Naive thymus-derived CD8-positive, alpha-beta T cell (primary cell): ENCODE measurements around the gene WDPCP. TPM values are rescaled to one million over a fixed set of nuclear protein-coding genes. Genes with fewer than 3 reads are reported as not detected.
"Not testable (repeated sequence)": the region's sequence is repeated elsewhere in the genome, so short reads cannot be mapped to it uniquely, and the experiment has no call there.

Experiments used
- ATAC-seq, 2 donors: fragments of 150-1000 bp; cut with Tn5 transposase in 1 of 2; sonication (Bioruptor Pico), chemical (Tn5 transposase) in 1 of 2; 1 replicate in 1 of 2; 2 replicates in 1 of 2; pipeline ENCODE4 v1.10.0; 2021; ENCODE audit warnings: mild to moderate bottlenecking in 2 of 2, moderate library complexity in 2 of 2
- POLR2A ChIA-PET: fragments of 350-600 bp; sonication (Branson Sonifier 250); formaldehyde crosslinking; loops from one replicate; lab custom pipeline; 2021; ENCODE audit warnings: antibody characterized with exemption; lab: Charles Lee
- DNase-seq, 10 donors: peaks; one replicate each; pipeline versions ENCODE4 v3.0.0 to v3.0.0-alpha.2; 2020 to 2022
- H3K27ac Mint-ChIP-seq, 10 donors: one replicate each; pipeline ENCODE4 v1.8.0; 2020 to 2022; ENCODE audit warnings: mild to moderate bottlenecking in 10 of 10, mixed read lengths in 10 of 10, moderate library complexity in 4 of 10, inconsistent platforms in 1 of 10
- H3K27me3 Mint-ChIP-seq, 5 donors: one replicate each; pipeline ENCODE4 v1.8.0; 2021 to 2022; ENCODE audit warnings: mixed read lengths in 5 of 5
- H3K36me3 Mint-ChIP-seq, 3 donors: one replicate each; pipeline ENCODE4 v1.8.0; 2020 to 2022; ENCODE audit warnings: mixed read lengths in 3 of 3, mild to moderate bottlenecking in 2 of 3, inconsistent platforms in 1 of 3
- H3K4me1 Mint-ChIP-seq, 4 donors: one replicate each; pipeline ENCODE4 v1.8.0; 2021 to 2022; ENCODE audit warnings: mixed read lengths in 4 of 4
- H3K4me3 Mint-ChIP-seq, 10 donors: one replicate each; pipeline ENCODE4 v1.8.0; 2020 to 2022; ENCODE audit warnings: mild to moderate bottlenecking in 10 of 10, mixed read lengths in 10 of 10, moderate library complexity in 6 of 10, inconsistent platforms in 1 of 10
- H3K9me3 Mint-ChIP-seq, 9 donors: one replicate each; pipeline ENCODE4 v1.8.0; 2020 to 2022; ENCODE audit warnings: mixed read lengths in 9 of 9, mild to moderate bottlenecking in 3 of 9, inconsistent platforms in 1 of 9, moderate library complexity in 1 of 9
- polyA plus RNA-seq, 3 donors: library from polyadenylated mRNA; unstranded; fragments of 300-500 nt; fragmentation: Illumina TruSeq; gene quantifications; one replicate each; pipeline ENCODE4 v1.2.3, GENCODE V29; 2021
- total RNA-seq, 8 experiments: library from RNA in 2 of 8; stranded (reverse) in 2 of 8; gene quantifications; one replicate each; pipeline ENCODE4 v1.2.3 and lab custom pipeline; 2021 to 2026

Gene WDPCP
- total and polyA plus RNA-seq, 5 experiments from 2014 or later, result 3.5 to 14.7 (median 7.9) TPM

GRCh38 chr2:63163161-63163820 is 425.0 kb downstream of the WDPCP start:
- no peaks in the 10 kb centered on the region for H3K27me3 Mint-ChIP-seq
- H3K9me3 Mint-ChIP-seq, result peaks cover 3 to 28% (median 9%) of the 10 kb centered on the region in 9 donors
- H3K27ac Mint-ChIP-seq, result no peak overlapping the region
- ATAC-seq (no peak), DNase-seq (no peak)
- H3K4me3 Mint-ChIP-seq, result no peak overlapping the region
- POLR2A ChIA-PET, result interaction anchor here (0.8 kb wide), 1 partner anchor 18 kb away, joined by 3 read pairs; no protein-coding TSS in a partner anchor
- no peaks in the 10 kb centered on the region for H3K4me1 Mint-ChIP-seq
- H3K36me3 Mint-ChIP-seq, result peaks cover 20 to 32% (median 30%) of the 10 kb centered on the region in 3 donors

DNA sequence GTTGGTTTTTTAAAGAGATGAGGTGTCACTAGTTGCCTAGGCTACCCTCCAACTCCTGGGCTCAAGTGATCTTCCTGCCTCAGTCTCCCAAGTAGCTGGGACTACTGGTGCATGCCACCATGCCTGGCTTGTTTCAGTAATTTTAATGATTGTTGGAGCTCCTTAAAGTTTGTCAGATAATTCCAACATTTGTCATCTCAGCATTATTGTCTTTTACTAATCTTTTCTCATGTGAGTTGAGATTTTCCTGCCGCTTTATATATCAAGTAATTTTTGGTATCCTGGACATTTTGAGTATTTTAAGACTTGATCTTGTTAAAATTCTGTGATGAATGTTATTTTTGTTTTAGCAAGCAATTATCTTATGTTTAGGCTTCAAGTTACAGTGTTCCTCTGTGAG is 429.0 kb downstream of the WDPCP start:
- H3K4me1 Mint-ChIP-seq, result no peaks in the 10 kb centered on the region
- POLR2A ChIA-PET, result no interaction called here
- H3K27me3 Mint-ChIP-seq, result no peaks in the 10 kb centered on the region
- DNase-seq (no peak), ATAC-seq (no peak)
- H3K9me3 Mint-ChIP-seq, result peaks cover 0 to 4% (median 0%) of the 10 kb centered on the region in 9 donors
- peaks cover 4 to 19% (median 8%) of the 10 kb centered on the region in 3 donors for H3K36me3 Mint-ChIP-seq
- H3K27ac Mint-ChIP-seq, result no peak overlapping the region
- H3K4me3 Mint-ChIP-seq, result no peak overlapping the region

DNA sequence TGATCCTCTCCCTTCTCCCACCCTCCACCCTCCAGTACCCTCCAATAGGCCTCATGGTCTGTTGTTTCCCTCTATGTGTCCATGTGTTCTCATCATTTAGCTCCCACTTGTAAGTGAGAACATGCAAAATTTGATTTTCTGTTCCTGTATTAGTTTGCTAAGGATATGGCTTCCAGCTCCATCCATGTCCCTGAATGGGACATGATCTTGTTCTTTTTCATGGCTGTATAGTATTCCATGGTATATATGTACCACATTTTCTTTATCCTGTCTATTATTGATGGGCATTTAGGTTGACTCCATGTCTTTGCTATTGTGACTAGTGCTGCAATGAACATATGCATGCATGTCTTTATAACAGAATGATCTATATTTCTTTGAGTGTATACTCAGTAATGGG is 451.6 kb downstream of the WDPCP start:
- H3K27ac Mint-ChIP-seq, H3K4me3 Mint-ChIP-seq, ATAC-seq, DNase-seq, H3K27me3 Mint-ChIP-seq, POLR2A ChIA-PET, H3K4me1 Mint-ChIP-seq: not testable (repeated sequence)
- H3K36me3 Mint-ChIP-seq, result peaks cover 7 to 73% (median 68%) of the 10 kb centered on the region in 3 donors
- H3K9me3 Mint-ChIP-seq, result peaks cover 27 to 91% (median 66%) of the 10 kb centered on the region in 9 donors

DNA sequence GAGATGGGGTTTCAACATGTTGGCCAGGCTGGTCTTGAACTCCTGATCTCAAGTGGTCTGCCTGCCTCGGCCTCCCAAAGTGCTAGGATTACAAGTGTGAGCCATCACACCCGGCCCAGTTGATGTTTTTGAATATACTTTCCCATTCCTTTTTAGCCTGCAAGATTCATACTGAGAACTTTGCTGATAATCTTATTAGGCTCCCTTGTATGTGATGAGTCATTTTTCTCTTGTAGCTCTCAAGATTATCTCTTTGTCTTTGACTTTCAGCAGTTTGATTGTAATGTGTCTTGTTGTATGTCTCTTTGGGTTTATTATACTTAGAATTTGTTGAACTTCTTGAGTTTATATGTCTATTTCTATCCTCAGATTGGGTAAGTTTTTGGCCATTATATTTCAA is 456.3 kb downstream of the WDPCP start:
- no peak for DNase-seq
- Mint-ChIP-seq H3K27me3 (no peaks in the 10 kb centered on the region), H3K4me1 (no peaks in the 10 kb centered on the region), H3K36me3 (peaks cover 6 to 63% (median 55%) of the 10 kb centered on the region in 3 donors), H3K4me3 (no peak overlapping the region), H3K27ac (no peak overlapping the region), H3K9me3 (peaks cover 30 to 73% (median 51%) of the 10 kb centered on the region in 9 donors)
- no peak for ATAC-seq
- POLR2A ChIA-PET, result no interaction called here

GRCh38 chr2:63131196-63131595 is 457.1 kb downstream of the WDPCP start:
- POLR2A ChIA-PET, result no interaction called here
- Mint-ChIP-seq H3K9me3 (peaks cover 25 to 65% (median 44%) of the 10 kb centered on the region in 9 donors), H3K4me1 (no peaks in the 10 kb centered on the region), H3K4me3 (no peak overlapping the region), H3K27me3 (no peaks in the 10 kb centered on the region), H3K36me3 (peaks cover 6 to 59% (median 49%) of the 10 kb centered on the region in 3 donors), H3K27ac (no peak overlapping the region)
- ATAC-seq, result no peak
- DNase-seq, result no peak

DNA sequence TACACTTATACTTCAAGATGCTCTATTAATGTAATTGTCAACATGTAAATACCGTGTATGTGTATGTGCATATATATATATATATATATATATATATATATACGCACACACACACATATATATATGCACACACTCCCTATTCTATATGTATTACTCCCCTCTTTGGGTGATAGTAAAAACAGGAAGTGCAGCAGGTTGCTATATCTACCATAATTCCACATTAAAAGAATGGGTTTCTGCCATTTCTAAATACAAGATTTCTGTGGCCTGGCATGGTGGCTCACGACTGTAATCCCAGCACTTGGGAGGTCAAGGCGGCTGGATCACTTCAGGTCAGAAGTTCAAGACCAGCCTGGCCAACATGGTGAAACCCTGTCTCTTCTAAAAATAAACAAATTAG is 460.7 kb downstream of the WDPCP start:
- Mint-ChIP-seq H3K4me1 (peaks cover 0 to 12% (median 0%) of the 10 kb centered on the region in 4 donors), H3K27me3 (no peaks in the 10 kb centered on the region), H3K4me3 (no peak overlapping the region), H3K9me3 (peaks cover 15 to 37% (median 30%) of the 10 kb centered on the region in 9 donors), H3K27ac (no peak overlapping the region), H3K36me3 (peaks cover 0 to 44% (median 25%) of the 10 kb centered on the region in 3 donors)
- POLR2A ChIA-PET, result no interaction called here
- no peak for ATAC-seq
- DNase-seq, result no peak

DNA sequence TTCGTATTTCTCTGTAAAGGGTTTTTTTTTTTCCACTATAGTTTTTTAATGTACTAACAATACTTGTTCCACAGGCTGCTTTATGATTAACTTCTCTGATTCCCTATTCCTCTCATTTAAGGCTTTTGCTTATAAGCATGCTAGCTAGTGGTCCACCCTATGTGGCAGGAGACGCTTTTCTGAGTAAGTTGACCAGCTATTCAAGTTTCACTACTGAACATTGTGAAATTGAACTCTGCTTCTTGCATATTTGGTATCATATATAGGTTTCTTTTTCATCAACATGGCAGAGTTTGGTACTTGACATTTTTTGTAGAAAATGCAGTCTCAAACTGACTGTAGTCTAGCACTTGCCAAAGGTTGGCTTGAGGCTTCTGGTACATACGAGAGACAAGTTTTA is 463.4 kb downstream of the WDPCP start:
- POLR2A ChIA-PET, result no interaction called here
- DNase-seq (no peak), ATAC-seq (no peak)
- Mint-ChIP-seq H3K27ac (no peak overlapping the region), H3K27me3 (no peaks in the 10 kb centered on the region), H3K36me3 (peaks cover 10 to 36% (median 28%) of the 10 kb centered on the region in 3 donors), H3K4me1 (peaks cover 0 to 12% (median 0%) of the 10 kb centered on the region in 4 donors), H3K9me3 (peaks cover under 1 to 27% (median 11%) of the 10 kb centered on the region in 9 donors), H3K4me3 (no peak overlapping the region)

DNA sequence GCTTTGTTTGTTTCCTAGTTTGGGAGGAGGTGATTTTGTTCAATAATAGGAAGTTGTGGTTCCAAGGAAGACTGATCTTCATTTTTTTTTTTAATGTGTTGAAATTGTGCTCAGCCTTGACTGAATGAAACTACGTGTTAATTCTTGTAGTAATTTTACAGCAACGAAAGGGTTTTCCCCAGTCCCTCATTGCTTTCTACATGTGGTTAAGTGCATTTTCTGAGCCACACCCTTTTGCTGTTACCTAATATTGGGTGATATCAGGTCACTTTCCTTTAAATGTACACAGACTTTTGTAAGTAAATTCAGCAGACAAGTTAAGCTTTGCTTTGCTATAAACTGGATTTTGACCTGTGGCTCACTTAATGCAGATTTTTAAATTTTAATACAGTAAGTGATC is 464.1 kb downstream of the WDPCP start:
- POLR2A ChIA-PET, result no interaction called here
- Mint-ChIP-seq H3K27ac (no peak overlapping the region), H3K4me1 (peaks cover 0 to 12% (median 0%) of the 10 kb centered on the region in 4 donors), H3K4me3 (no peak overlapping the region), H3K9me3 (peaks cover 0 to 25% (median 8%) of the 10 kb centered on the region in 9 donors), H3K36me3 (peaks cover 10 to 35% (median 29%) of the 10 kb centered on the region in 3 donors), H3K27me3 (no peaks in the 10 kb centered on the region)
- ATAC-seq (no peak), DNase-seq (no peak)

DNA sequence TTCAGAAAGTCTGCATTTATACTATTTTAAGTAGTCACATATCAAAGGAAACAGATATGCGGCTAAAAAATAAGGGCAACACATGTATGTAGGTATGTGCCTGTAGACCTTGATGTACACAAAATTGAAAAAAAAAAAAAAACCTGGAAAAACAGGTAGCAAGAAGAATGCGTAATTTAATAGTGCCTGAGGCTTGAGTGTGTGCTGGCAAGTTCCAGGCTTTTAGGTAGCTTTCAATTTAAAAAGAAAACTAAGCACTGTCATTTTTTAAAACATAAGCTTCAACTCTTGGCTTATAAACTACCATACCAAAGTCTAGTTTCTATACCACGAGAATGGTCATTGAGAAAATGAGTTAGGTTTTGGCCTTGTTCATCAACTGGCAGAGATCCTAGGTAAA is 465.4 kb downstream of the WDPCP start:
- ATAC-seq (no peak), DNase-seq (no peak)
- Mint-ChIP-seq H3K27ac (no peak overlapping the region), H3K9me3 (peaks cover 0 to 33% (median 11%) of the 10 kb centered on the region in 9 donors), H3K4me1 (peaks cover 0 to 12% (median 0%) of the 10 kb centered on the region in 4 donors), H3K4me3 (no peak overlapping the region), H3K27me3 (no peaks in the 10 kb centered on the region), H3K36me3 (peaks cover 10 to 36% (median 34%) of the 10 kb centered on the region in 3 donors)
- POLR2A ChIA-PET, result no interaction called here

DNA sequence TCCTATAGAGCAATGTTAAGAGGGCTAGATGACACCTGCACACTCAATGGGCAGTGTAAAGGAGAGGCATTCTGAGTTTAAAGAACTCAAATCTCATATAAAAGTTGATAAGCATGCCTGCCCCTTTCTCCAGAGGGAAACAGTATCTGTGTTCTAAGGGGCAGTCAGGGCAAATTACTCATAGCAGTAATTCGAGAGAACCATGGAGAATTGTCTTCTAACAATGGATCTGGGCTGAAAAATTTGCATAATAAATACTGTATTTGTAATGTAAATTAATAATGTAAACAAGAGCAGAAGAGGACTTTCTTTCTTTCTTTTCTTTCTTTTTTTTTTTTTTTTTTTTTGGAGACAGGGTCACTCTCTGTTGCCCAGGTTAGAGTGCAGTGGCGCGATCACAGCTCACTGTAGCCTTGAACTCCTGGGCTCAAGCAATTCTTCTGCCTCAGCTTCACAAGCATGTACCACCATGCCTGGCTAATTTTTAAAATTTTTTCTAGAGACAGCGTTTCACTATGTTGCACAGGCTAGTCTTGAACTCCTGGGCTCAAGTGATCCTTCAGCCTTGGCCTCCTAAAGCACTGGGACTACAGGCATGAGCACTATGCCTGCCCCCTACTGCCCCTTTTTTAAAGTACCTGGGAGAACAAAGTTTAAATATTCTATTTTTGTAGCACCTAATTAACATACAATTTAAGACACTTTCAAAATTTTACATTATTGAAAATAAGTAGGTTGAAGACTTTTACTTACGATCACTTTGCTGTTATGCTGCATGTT is 467.0 kb downstream of the WDPCP start:
- peaks cover 0 to 12% (median 0%) of the 10 kb centered on the region in 4 donors for H3K4me1 Mint-ChIP-seq
- no peak overlapping the region for H3K4me3 Mint-ChIP-seq
- no peaks in the 10 kb centered on the region for H3K27me3 Mint-ChIP-seq
- POLR2A ChIA-PET, result no interaction called here
- peaks cover 0 to 50% (median 12%) of the 10 kb centered on the region in 9 donors for H3K9me3 Mint-ChIP-seq
- H3K27ac Mint-ChIP-seq, result no peak overlapping the region
- peaks cover 10 to 44% (median 41%) of the 10 kb centered on the region in 3 donors for H3K36me3 Mint-ChIP-seq
- DNase-seq (no peak), ATAC-seq (no peak)

DNA sequence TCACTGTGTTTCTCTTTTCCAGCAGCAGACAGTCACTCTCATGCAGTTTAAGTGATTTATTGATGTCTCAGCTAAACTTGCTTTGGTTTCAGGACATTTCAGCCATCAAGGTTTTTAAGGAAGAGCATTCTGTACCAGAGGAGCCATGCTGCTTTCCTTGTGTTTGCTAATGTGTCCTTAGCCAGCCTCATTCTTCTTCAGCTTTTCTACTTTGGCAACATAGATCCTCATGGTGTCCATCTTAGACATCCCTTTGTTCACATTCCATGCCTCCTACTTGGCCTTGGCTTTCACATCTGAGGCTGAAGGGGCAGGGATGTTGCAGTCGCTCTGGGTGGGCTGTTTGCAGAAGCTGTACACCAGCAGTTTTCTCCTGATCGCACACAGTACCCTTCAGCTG is 469.5 kb downstream of the WDPCP start:
- peaks cover 0 to 72% (median 32%) of the 10 kb centered on the region in 9 donors for H3K9me3 Mint-ChIP-seq

DNA sequence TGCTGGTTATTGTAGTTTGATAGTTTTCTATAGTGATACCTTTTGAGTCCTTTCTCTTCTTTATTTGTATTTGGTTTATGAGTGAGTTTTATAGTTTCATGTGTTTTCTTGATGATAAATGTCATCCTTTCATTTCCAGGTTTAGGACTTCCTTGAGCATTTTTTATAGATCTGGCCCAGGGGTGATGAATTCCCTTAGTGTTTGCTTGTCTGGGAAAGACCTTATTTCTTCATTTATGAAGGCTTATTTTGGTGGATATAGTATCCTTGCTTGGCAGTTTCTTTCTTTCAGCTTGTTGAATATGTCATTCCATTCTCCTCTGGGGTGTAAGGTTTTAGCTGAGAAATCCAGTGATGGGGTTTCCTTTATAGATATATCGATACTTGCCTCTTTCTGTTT is 483.8 kb downstream of the WDPCP start:
- POLR2A ChIA-PET, result no interaction called here
- Mint-ChIP-seq H3K4me1 (no peaks in the 10 kb centered on the region), H3K4me3 (no peak overlapping the region), H3K36me3 (peaks cover 0 to 42% (median 10%) of the 10 kb centered on the region in 3 donors), H3K27ac (no peak overlapping the region), H3K9me3 (peaks cover 29 to 85% (median 48%) of the 10 kb centered on the region in 9 donors), H3K27me3 (peaks cover 0 to 13% (median 5%) of the 10 kb centered on the region in 5 donors)
- DNase-seq (no peak), ATAC-seq (no peak)

More for the DNA sequence above, 469.5 kb downstream of the WDPCP start:
- POLR2A ChIA-PET, result no interaction called here
- H3K27ac Mint-ChIP-seq, result no peak overlapping the region
- H3K4me1 Mint-ChIP-seq, result no peaks in the 10 kb centered on the region
- no peak overlapping the region for H3K4me3 Mint-ChIP-seq
- H3K36me3 Mint-ChIP-seq, result peaks cover 10 to 54% (median 41%) of the 10 kb centered on the region in 3 donors
- H3K27me3 Mint-ChIP-seq, result no peaks in the 10 kb centered on the region
- DNase-seq, result no peak
- ATAC-seq, result no peak

GRCh38 chr2:63101954-63102353 is 486.3 kb downstream of the WDPCP start:
- DNase-seq, result no peak
- H3K4me1 Mint-ChIP-seq, result no peaks in the 10 kb centered on the region
- H3K9me3 Mint-ChIP-seq, result peaks cover 26 to 65% (median 43%) of the 10 kb centered on the region in 9 donors
- peaks cover 0 to 13% (median 6%) of the 10 kb centered on the region in 5 donors for H3K27me3 Mint-ChIP-seq
- H3K27ac Mint-ChIP-seq, result no peak overlapping the region
- H3K4me3 Mint-ChIP-seq, result no peak overlapping the region
- POLR2A ChIA-PET, result no interaction called here
- no peak for ATAC-seq
- peaks cover 0 to 38% (median 10%) of the 10 kb centered on the region in 3 donors for H3K36me3 Mint-ChIP-seq
